Activated CD4-positive, alpha-beta T cell treated with anti-CD3 and anti-CD28 coated beads, Interleukin-2, Interleukin-6, amounts not matched to agents 100 ng/mL and 50 ng/mL, durations not matched to agents 16 hours and 8 hours (primary cell): ENCODE measurements around the gene AKIRIN1.
"Not testable (repeated sequence)": the region's sequence is repeated elsewhere in the genome, so short reads cannot be mapped to it uniquely, and the experiment has no call there.

Source experiments
- DNase-seq: peaks from one replicate; pipeline ENCODE4 v3.0.0-alpha.2; 2020

Gene AKIRIN1

DNA sequence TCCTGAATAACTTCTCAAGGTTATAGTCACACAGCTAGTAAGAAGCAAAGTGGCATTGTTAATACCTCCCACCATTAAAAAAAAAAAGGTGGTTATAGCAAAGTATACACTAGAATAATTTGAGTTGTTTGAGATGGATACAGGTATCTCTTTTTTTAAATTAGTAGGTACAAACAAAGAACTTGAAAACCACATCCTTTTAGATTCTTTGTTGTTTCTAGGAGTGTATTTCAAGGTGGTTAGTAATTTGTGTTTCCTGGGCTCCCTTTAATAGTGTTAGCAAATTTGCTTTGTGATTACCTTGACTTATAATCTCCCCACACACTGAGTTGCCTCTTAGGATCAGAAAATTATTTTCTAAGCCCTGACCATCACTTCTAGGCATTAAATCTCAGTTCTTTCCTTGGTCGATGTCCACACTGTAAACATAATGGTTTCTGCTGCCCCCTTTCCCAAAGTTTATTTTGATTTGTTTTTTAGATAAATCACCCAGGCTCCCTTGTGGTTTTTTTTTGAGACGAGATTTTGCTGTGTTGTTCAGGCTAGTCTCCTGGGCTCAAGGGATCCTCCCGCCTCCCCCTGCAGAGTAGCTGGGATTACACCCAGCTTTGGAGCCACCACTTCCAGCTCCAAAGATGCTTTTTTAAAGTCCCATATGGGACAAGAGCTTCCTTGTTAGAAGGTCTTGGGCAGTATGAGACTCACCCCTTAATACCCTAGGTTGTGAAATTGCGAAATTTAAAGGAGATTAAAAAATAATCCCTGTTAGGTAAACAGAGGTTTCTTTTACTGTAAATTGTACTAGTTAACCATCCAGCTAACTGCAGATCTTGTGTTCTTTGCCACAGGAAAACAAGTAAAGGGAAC, 6.2 kb downstream of the AKIRIN1 start:
- no peak for DNase-seq

DNA sequence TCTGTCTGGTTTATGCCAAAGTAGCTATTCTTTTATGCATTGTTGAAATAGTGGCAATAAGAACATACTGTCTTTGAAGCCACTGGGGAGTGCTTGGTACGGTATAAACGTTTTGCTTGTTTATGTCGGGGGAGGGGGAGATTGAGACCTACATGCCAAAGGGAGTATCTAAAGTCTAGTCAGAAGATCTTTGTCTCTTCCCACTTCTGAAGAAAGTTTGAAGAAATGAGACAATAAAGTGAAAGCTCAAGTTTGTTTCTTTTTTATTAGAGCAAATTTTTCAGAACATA, 6.8 kb downstream of the AKIRIN1 start:
- DNase-seq: no peak

DNA sequence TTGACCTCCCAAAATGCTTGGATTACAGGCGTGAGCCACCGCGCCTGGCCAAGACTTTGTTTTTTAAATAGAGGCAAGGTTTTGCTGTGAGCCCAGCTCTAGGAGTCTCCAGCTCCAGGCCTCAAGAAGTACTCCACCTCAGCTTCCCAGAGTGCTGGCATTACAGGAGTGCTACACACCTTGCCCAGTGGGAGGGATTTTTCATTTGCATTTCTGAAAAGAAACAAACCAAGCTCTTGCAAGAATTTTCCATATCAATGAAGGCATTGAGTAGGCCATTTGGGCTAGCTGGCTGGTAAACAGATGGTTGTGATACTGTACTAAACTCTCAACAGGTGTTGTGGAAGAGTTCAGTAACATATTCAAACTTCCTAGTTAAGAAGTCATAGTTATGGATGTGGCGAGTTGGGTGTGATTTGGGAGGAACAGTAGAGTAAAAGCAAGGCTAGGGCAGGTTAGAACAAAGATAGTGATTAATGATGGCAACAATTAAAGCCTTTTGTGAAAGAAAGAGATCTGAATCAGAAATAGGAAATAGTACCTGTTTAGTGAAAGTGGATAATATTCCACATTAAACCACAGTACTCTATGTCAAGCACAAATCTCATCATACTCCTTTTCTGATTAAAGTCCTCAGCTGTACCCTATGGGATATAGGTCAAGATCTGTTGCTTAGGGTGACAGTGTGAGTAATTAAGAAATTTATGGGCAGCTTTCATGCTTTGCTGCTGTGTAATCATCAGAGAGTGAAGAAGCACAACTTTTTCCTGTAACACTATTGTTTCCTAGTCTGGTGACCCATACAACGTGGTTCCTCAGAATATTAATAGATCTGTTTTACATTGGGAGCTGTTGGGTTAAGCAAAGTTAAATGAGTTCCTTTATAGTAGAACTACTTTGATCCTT, 10.7 kb downstream of the AKIRIN1 start:
- no peak for DNase-seq

DNA sequence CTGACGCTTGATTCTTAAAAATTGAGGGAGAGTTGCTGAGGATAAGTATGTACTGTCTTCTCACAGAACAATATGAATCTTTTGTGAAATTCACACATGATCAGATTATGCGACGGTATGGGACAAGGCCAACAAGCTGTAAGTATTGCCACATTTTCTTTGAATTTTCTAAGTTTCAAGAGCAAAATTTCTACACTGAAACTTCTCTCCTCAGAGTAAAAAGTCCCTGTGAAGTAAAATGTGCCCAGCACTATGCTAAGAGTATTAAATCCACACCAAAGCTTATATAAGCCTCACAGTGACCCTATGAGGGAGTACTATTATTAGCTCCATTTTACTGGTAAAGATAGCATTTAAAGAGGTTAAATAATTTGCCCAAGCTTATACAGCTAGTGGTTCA, 12.2 kb downstream of the AKIRIN1 start:
- DNase-seq: no peak

DNA sequence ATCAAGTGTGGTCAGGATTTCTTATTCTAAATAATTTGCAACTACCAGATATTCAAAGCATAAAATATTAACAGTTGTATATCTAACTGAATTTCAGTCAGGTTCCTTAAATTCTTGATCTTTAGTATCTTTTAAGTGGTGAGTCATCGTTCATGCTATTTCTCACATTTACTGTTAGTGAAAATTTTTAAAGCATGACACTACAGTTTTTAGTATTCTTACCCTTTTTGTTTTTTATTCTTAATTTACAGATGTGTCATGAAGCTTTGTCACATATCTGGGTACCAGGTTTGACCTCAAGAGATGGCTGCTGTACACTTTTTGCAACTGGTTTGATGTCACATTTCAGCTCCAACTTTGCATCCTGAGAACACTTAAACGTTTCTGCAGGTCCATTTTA, 12.7 kb downstream of the AKIRIN1 start:
- DNase-seq: peak; percentile 60

DNA sequence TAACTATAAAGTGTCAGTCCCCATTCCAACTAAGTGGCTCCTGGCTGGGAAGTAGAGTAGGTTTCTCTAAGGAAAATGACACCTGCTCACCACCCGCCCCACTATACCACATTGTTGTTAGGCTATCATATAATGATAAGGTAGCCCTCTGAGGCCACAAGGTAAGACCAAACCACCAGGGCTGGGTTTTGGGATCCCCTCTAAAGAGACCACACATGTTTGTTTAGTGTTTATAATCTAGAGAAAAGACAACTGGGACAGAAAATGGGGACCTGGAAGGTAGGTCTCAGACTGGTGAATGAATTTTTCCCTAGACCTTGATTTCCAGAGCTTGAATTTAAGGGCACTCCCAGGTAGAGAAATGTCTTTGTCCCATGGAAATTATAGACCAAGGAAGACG, 15.2 kb downstream of the AKIRIN1 start:
- no peak for DNase-seq

DNA sequence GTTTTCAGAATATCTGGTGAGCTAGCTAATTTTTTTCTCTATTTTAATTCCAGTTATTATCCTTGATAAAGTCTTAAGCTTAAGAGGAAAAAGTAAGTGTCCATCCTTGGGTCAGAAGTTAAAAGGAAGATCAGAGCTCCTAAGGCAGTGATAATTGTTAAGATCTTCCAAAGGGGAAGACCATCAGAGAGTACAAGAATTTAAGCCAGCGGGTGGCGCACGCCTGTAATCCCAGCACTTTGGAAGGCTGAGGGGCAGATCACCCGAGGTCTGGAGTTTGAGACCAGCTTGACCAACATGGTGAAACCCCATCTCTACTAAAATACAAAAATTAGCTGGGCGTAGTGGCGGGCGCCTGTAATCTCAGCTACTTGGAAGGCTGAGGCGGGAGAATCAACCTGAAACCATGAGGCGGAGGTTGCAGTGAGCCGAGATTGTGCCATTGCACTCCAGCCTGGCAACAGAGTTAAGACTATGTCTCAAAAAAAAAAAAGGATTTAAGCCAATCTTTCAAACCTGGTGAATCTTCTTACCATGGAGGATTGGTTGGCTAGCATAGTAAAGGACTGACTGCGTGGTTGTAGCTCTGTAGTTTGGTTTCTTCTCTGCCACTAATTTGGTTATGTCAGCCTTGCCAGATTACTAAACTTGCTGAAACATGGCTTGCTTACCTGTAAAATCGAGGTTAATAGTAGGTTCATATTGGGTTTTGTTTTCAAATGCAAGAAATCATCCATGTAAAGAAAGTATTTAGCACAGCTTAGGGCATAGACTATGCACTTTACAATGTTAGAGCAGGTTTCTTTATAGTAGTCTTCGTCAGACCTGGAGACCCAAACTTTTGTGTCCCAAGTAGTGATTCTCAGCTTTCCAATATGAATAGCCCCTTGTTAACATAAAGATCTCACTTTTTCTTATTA, 15.9 kb downstream of the AKIRIN1 start:
- no peak for DNase-seq

DNA sequence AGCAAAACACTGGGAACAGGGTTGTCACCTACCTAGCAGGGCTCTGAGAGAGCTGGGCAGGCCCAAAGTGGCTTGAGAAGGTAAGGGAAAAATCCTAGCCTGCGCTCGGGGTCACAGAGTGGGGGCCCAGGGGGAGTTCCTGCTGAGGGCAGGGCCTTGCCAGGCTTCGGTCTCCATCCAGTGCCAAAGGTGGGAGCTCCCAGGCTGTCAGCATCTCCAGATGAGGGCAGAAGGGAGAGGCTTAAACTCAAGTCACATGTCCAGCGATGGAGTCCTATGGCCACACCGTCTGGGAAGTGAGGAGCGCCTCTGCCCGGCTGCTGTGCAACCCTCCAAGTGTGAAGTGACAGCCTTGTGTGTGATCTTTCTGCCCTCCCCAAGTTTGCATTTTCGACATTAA, 23.9 kb downstream of the AKIRIN1 start:
- not testable (repeated sequence) for DNase-seq

DNA sequence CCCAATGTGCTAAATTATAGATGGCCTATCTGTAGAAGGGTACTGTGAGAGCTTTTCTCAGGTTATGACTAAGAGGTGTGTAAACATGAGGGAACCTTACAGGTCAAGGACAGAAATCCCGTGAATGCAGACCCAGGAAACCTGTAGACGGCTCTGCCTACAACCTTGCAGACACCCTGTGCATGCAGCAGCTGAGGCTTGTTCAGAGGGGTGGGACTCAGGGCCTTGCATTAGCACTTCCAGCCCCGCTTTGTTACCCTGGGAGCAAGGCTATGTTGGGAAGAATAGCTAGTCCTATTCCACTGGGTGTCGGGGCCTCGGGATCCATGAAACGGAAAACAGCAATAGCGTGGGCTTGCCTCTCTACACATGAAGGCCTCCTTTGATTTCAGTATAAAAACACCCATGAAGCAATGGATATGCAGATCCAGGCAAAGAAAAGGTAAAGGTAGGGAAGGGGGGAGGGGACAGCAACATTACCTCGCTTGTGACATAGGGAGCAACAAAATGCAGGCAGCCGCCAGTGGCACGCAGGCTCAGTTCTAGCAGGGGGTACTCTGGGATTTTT, 25.6 kb downstream of the AKIRIN1 start:
- no peak for DNase-seq

DNA sequence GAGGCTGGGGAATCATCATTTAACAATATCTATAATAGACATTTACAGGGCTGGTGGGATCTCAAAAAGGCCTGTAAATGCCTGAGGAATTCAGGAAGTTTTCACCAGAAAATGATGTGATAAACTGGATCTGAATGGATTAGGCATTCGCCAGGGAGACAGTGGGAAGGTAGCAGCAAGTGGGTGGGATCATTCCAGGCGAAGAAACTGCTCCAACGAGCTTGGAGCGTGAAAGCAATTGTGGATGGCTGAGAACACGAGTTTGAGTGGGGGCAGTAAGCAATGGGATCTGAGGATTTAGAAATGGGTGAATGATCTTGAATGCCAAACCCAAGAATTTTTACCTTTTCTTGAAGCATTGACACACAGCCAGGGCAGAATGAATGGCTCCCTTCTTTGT, 26.2 kb downstream of the AKIRIN1 start:
- DNase-seq: no peak

DNA sequence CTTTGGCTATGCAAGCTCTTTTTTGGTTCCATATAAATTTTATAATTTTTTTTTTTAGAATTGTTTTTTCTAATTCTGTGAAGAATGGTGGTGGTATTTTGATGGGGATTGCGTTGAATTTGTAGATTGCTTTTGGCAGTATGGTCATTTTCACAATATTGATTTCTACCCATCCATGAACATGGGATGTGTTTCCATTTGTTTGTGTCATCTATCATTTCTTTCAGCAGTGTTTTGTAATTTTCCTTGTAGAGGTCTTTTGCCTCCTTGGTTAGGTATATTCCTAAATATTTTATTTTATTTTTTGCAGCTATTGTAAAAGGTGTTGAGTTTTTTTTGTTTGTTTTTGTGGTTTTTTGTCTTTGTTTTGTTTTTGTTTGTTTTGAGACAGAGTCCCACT, 29.4 kb downstream of the AKIRIN1 start:
- not testable (repeated sequence) for DNase-seq

DNA sequence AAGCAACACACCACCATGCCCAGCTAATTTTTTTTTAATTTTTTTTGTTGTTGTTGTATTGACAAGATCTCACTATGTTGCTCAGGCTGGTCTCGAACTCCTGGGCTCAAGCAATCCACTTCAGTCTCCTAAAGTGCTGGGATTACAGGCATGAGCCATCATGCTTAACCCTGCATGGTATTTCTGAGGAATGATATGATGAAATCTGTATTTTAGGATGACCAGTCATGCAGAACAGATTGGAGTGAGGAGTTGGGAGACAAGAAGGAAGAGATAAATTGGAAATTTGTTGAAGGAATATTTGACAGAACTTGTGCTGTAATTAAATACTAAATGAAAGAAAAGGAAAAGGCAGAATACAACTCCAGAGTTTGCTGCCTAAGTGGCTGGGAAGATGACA, 30.4 kb downstream of the AKIRIN1 start:
- DNase-seq: no peak

DNA sequence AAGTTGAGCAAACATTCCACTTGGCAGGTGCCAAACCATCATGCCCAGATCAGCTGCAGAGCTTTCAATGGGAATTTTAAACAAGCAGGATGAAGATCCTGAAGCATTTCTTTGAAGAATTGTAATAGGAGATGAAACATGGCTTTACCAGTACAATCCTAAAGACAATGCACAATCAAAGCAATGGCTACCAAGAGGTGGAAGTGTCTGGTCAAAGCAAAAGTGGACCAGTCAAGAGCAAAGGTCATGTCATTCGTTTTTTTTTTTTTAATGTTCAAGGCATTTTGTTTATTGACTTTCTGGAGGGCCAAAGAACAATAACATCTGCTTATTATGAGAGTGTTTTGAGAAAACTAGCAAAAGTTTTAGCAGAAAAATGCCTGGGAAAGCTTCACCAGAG, 32.1 kb downstream of the AKIRIN1 start:
- DNase-seq: no peak

DNA sequence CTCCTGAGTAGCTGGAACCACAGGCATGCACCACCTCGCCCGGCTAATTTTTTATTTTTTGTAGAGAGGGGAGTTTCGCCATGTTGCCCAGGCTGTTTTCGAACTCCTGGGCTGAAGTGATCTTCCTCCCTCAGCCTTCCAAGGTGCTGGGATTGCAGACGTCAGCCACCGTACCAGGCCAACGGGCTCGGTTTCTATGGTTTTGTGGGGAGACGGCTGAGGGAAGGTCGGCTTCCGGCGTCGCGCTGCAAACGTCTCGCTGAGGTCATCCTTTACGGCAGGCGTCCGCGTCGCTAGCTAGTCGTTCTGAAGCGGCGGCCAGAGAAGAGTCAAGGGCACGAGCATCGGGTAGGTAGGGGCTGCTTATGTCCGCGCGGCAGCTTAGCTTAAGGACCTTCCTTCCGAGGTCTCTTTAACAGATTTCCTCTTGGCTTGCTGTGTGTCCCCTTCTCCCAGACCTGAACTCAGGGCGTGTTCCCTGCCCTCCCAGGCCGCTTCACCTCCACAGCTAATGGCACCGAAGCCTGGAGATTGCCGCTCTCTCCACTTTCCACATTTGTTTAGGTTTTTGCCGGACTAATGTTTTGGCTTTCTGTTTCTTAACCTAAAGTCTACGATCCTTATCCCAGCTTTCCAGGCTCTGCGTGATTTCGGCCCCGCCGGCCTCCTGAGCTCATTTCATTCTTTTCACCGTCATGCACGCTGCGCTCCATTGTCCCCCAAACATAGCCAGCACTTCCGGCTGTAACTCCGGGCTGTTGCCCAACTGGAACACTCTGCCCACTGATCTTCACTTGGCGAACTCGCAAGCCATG, 35.2 kb downstream of the AKIRIN1 start, which contains the start of gene NDUFS5:
Gene NDUFS5, plus strand, starts transcription at position 300 of the 815 bp plus-strand sequence. CDS start 2,375 bp downstream, outside the sequence.
- DNase-seq: peak; percentile 92

DNA sequence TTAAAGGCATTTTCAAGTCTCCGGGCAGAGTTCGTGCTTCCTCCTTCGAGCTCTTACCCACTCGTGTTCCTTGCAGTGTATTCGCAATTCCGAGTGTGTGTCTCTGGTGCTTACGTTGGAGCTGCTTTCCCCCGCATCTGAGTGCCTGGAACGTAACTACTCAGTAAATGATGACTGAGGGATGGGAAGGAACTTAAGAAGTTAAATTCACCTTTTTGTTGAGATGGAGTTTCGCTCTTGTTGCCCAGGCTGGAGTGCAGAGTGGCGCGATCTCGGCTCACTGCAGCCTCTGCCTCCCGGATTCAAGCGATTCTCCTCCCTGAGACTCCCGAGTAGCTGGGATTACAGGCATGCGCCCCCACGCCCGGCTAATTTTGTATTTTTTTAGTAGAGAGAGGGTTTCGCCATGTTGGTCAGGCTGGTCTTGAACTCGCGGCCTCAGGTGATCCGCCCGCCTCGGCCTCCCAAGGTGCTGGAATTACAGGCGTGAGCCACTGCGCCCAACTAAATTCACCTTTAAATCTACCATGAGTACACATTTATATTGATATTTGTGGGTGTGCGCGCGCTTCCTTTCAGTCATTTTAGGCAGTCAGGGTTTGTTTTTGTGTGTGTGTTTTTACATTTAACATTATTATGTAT, 35.9 kb downstream of the AKIRIN1 start:
- DNase-seq: peak; percentile 11

DNA sequence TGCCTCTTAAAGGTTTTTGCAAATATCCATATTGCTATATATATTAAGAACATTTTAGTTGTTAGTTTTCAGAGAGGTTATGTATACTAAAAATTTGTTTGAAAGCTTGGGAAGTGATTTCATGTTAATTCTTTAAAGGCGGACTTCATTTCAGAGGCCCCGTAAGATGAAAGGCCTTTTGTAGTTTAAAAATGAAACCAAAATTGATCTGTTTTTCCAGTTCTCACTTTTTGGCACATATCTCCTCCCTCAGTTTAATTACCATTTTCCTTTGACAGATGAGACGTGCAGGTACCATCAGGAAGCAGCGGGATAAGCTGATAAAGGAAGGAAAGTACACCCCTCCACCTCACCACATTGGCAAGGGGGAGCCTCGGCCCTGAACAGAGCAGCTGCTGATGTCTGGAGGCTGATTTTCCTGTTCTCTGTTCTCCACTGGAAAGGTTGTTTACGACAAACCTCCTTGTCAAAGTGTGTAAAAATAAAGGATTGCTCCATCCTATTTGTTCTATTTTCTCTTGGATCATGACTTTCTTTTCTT, 43.1 kb downstream of the AKIRIN1 start:
- no peak for DNase-seq

DNA sequence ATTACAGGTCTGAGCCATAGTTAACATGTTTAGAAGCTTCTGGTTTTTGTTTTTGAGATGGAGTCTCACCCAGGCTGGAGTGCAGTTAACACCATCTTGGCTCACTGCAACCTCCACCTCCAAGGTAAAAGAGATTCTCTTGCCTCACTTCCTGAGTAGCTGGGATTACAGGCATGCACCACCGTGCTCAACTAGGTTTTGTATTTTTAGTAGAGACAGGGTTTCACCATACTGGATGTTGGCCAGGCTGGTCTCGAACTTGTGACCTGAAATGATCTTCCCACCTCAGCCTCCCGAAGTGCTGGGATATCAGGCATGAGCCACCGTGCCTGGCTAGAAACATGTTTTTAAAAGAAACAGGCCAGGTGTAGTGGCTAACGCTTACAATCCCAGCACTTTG, 45.6 kb downstream of the AKIRIN1 start:
- DNase-seq: no peak

DNA sequence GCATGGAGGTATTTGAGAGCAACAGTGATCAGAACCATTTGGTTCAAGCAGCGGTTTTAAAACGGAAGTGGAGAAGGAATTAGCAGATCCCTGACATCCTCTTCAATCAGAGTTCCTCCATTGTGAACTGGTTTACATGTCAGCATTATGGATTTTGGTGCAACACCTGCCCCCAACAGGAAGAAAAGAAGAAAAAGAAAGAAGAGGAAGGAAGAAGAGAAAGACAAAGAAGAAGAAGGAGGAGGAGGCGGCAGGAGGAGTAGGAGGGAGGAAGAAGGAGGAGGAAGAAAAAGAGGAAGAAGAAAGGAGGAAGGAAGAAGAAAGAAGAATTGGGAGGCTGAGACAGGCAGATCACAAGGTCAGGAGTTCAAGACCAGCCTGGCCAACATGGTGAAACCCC, 52.4 kb downstream of the AKIRIN1 start:
- no peak for DNase-seq

DNA sequence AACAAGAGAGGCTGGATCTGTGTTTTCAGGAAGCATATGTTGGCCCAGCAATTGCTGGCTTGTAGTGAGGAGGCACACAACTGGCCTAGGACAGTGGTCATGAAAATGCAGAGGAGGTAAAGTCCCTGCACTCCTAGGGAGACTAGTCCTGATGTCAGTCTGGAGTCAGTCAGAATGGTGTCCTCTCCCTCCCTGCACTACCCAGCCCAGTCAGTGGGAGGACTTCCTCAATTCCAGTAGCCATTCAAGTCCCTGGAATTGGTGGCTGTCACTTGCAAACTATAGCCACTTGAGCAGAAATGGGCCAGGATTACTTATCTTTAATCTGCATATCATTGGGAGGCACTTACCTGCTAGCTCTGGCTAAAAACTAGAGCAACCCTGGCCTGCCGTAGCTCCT, 53.7 kb downstream of the AKIRIN1 start:
- no peak for DNase-seq

DNA sequence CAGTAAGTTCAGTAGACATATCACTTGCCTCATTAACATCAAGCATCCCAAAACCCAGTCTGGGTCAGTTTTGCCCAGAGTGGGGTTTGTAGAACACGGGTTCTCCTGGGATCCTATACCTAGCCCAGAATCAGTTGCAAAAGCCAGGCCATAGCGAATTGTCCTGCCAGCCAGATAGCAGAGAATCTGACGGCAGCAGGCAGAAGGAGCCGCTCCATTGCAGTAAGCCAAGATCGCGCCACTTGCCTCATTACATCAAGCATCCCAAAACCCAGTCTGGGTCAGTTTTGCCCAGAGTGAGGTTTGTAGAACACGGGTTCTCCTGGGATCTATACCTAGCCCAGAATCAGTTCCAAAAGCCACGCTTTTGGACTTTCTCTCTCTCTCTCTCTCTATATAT, 54.2 kb downstream of the AKIRIN1 start:
- no peak for DNase-seq
